ENCODE measurements around the gene IL11RA.
"Not testable (repeated sequence)": the region's sequence is repeated elsewhere in the genome, so short reads cannot be mapped to it uniquely, and the experiment has no call there.

The IL11RA gene

DNA sequence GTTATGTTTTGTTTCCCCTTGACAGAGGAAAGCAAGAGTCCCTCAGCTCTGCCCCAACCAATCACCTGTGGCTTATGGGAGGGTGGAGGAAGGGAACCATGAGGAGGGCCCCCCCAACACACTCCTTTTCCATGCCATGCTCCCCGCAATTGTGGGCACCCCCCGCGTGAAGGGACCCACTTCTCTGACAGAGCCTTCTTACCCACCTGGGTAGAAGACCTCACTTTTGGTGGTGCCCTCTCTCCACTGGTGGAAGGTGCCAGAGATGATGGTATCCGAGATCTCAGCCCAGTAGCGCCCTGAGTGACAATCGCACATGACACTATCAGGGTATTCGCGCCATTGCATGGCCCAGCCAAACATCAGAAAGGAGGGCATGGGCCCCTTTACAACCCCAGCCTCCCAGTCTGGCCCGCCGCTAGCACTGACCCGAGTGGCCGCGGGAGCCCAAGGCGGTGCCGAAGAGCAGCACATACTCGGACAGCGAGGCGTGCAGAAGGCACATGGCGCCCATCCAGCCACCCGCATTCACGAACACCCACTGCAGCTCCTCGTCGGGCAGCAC is 15.1 kb upstream of the IL11RA start:
- Histone ChIP-seq H3F3A (ENCODE audit: control insufficient read depth, insufficient read depth) (peaks cover 3% of the 10 kb centered on the region; the same call in 1 of the 2 replicates), H3K27ac (ENCODE audit: low read depth, low read length) (peak overlapping the region; percentile 12; the same call in 1 of the 2 replicates), H3K36me3 (ENCODE audit: control insufficient read depth, low read length) (peaks cover 15% of the 10 kb centered on the region; the same call in 1 of the 2 replicates), H3K4me1 (ENCODE audit: control insufficient read depth, low read length) (peaks cover 23% of the 10 kb centered on the region), H3K79me2 (ENCODE audit: control insufficient read depth, low read length) (peaks cover 22% of the 10 kb centered on the region), H4K20me1 (ENCODE audit: control insufficient read depth, insufficient read depth, low read depth, low read length) (no peaks in the 10 kb centered on the region), H3K4me2 (ENCODE audit: low read length) (peak overlapping the region; percentile 95), H3K9me3 (ENCODE audit: control insufficient read depth, insufficient read depth, low read length) (no peaks in the 10 kb centered on the region), H3K9me2 (replicated peaks; ENCODE audit: control insufficient read depth, low read length) (no peaks in the 10 kb centered on the region), H3K27me3 (ENCODE audit: control insufficient read depth, low read length) (no peaks in the 10 kb centered on the region), H3K4me3 (ENCODE audit: low read length) (peak overlapping the region; percentile 95)
- TF ChIP-seq, protein P1, sequence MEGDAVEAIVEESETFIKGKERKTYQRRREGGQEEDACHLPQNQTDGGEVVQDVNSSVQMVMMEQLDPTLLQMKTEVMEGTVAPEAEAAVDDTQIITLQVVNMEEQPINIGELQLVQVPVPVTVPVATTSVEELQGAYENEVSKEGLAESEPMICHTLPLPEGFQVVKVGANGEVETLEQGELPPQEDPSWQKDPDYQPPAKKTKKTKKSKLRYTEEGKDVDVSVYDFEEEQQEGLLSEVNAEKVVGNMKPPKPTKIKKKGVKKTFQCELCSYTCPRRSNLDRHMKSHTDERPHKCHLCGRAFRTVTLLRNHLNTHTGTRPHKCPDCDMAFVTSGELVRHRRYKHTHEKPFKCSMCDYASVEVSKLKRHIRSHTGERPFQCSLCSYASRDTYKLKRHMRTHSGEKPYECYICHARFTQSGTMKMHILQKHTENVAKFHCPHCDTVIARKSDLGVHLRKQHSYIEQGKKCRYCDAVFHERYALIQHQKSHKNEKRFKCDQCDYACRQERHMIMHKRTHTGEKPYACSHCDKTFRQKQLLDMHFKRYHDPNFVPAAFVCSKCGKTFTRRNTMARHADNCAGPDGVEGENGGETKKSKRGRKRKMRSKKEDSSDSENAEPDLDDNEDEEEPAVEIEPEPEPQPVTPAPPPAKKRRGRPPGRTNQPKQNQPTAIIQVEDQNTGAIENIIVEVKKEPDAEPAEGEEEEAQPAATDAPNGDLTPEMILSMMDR (IDR thresholded peaks at IDR 0.05; ENCODE audit: low read depth, low read length, poor library complexity, severe bottlenecking) = no peak
- TF ChIP-seq EZH2phosphoT487 (IDR thresholded peaks at IDR 0.05; ENCODE audit: borderline replicate concordance, low read length) = no peak

DNA sequence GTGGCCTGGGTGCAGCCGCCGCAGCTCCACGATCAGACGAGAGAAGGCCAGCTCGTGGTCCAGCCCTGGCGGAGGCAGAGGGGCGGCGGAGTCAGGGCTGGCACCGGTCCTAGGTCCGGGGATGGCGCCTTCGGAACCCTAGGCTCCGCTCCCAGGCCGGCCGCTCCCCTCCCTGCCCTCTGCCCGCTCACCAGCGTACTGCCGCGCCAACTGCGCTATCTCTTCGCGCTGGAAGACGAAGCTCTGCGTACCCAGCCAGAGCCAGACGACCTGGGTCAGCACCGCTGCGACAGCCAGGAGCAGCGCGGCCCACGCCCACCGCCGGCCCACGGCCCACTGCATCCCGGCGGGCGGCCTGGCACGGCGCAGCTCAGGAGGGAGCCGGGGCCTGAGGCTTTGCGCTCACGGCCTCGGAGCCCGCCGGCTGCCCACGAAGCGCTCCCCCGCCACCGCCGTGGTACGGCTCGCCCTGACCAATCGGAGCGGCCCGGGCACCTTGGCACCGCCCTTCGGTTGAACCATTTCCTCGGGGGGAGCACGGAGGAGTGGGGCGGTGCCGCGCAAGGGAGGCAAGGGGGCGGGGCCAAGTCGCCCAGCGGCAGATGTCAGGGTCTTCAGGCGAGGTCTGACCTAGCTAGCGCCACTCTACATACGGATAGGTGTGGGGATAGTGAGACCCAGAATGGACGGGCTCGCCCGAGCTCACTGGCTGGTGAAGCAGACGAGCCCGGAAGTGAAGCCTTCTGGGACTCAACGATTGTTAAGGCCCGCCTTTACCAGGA is 14.4 kb upstream of the IL11RA start, which contains the start of gene SIGMAR1:
Gene SIGMAR1, minus strand, starts transcription at position 432 of the 782 bp plus-strand sequence. Its CDS starts 90 bp downstream, at position 342.
- no peaks in the 10 kb centered on the region for H3K9me2 ChIP-seq (replicated peaks; ENCODE audit: control insufficient read depth, low read length)

DNA sequence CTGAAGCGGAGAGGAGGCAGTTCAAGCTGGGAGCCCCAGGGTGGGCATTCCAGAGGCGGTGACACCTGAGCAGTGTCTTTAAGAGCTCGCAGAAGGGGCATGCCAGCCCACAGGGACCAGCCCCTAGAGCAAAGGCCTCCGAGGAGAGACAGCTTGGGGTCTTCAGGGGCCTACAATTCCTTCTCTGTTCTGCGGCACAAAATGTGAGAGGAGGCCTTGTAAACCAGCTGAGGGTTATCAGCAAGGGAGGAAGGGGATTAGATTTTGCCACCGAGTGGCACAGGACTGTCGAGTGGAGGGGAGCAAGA is 13.9 kb upstream of the IL11RA start:
- Histone ChIP-seq H3K4me1 (ENCODE audit: control insufficient read depth, low read length) (peaks cover 23% of the 10 kb centered on the region), H3K4me3 (ENCODE audit: low read length) (peak overlapping the region; percentile 95), H3K9me3 (ENCODE audit: control insufficient read depth, insufficient read depth, low read length) (no peaks in the 10 kb centered on the region), H3K27ac (ENCODE audit: low read depth, low read length) (no peak overlapping the region), H3K9me2 (replicated peaks; ENCODE audit: control insufficient read depth, low read length) (no peaks in the 10 kb centered on the region), H3K36me3 (ENCODE audit: control insufficient read depth, low read length) (peaks cover 15% of the 10 kb centered on the region; the same call in 1 of the 2 replicates), H3F3A (ENCODE audit: control insufficient read depth, insufficient read depth) (peaks cover 3% of the 10 kb centered on the region; the same call in 1 of the 2 replicates), H3K27me3 (ENCODE audit: control insufficient read depth, low read length) (no peaks in the 10 kb centered on the region), H3K4me2 (ENCODE audit: low read length) (peak overlapping the region; percentile 95), H4K20me1 (ENCODE audit: control insufficient read depth, insufficient read depth, low read depth, low read length) (no peaks in the 10 kb centered on the region), H3K79me2 (ENCODE audit: control insufficient read depth, low read length) (peaks cover 22% of the 10 kb centered on the region)
- no peak for TF ChIP-seq EZH2phosphoT487 (IDR thresholded peaks at IDR 0.05; ENCODE audit: borderline replicate concordance, low read length)
- TF ChIP-seq, protein P1 (IDR thresholded peaks at IDR 0.05; ENCODE audit: low read depth, low read length, poor library complexity, severe bottlenecking) = no peak

More for the DNA sequence above, 14.4 kb upstream of the IL11RA start, which contains the start of gene SIGMAR1:
- Histone ChIP-seq H3K4me1 (ENCODE audit: control insufficient read depth, low read length) (peaks cover 23% of the 10 kb centered on the region), H3K4me3 (ENCODE audit: low read length) (peak within 1 kb of the TSS; percentile 95), H3F3A (ENCODE audit: control insufficient read depth, insufficient read depth) (peaks cover 3% of the 10 kb centered on the region; the same call in 1 of the 2 replicates), H3K36me3 (ENCODE audit: control insufficient read depth, low read length) (peaks cover 15% of the 10 kb centered on the region; the same call in 1 of the 2 replicates), H3K4me2 (ENCODE audit: low read length) (peak within 1 kb of the TSS; percentile 95), H3K27ac (ENCODE audit: low read depth, low read length) (peak within 1 kb of the TSS; percentile 12; the same call in 1 of the 2 replicates), H3K79me2 (ENCODE audit: control insufficient read depth, low read length) (peaks cover 22% of the 10 kb centered on the region), H3K9me3 (ENCODE audit: control insufficient read depth, insufficient read depth, low read length) (no peaks in the 10 kb centered on the region), H3K27me3 (ENCODE audit: control insufficient read depth, low read length) (no peaks in the 10 kb centered on the region), H4K20me1 (ENCODE audit: control insufficient read depth, insufficient read depth, low read depth, low read length) (no peaks in the 10 kb centered on the region)
- TF ChIP-seq EZH2phosphoT487 (IDR thresholded peaks at IDR 0.05; ENCODE audit: borderline replicate concordance, low read length) = no peak
- TF ChIP-seq, protein P1 (IDR thresholded peaks at IDR 0.05; ENCODE audit: low read depth, low read length, poor library complexity, severe bottlenecking) = no peak

DNA sequence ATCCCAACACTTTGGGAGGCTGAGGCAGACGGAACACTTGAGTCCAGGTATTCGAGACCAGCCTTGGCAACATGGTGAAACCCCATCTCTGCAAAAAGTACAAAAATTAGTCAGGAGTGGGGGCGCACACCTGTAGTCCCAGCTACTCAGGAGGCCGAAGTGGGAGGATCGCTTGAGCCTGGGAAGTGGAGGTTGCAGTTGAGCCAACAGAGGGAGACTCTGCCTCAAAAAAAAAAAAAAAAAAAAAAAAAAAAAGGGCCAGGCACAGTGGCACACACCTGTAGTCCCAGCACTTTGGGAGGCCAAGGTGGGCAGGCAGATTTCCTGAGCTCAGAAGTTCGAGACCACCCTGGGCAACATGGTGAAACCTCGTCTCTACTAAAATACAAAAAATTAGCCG is 12.7 kb upstream of the IL11RA start:
- H3K9me2 ChIP-seq (replicated peaks; ENCODE audit: control insufficient read depth, low read length); H4K20me1 ChIP-seq (ENCODE audit: control insufficient read depth, insufficient read depth, low read depth, low read length); H3K27ac ChIP-seq (ENCODE audit: low read depth, low read length); H3K4me2 ChIP-seq (ENCODE audit: low read length); H3K27me3 ChIP-seq (ENCODE audit: control insufficient read depth, low read length); H3F3A ChIP-seq (ENCODE audit: control insufficient read depth, insufficient read depth); H3K9me3 ChIP-seq (ENCODE audit: control insufficient read depth, insufficient read depth, low read length); H3K4me3 ChIP-seq (ENCODE audit: low read length): not testable (repeated sequence)
- peaks cover 22% of the 10 kb centered on the region for H3K79me2 ChIP-seq (ENCODE audit: control insufficient read depth, low read length)
- peaks cover 23% of the 10 kb centered on the region for H3K4me1 ChIP-seq (ENCODE audit: control insufficient read depth, low read length)
- H3K36me3 ChIP-seq (ENCODE audit: control insufficient read depth, low read length) = peaks cover 15% of the 10 kb centered on the region; the same call in 1 of the 2 replicates

Measured in DOHH2 (cell line).